Germinal center (tissue), 1 donor: Measurements from ENCODE around the gene BANP.
"Not testable (repeated sequence)": the region's sequence is repeated elsewhere in the genome, so short reads cannot be mapped to it uniquely, and the experiment has no call there.

Experiments
- DNase-seq: peaks from one replicate; pipeline ENCODE4 v3.0.0; 2012; ENCODE audit warnings: mixed read lengths, low spot score

Gene BANP

GRCh38 chr16:87966685-87967185 lies 15.5 kb downstream of the BANP start:
- no peak for DNase-seq

GRCh38 chr16:87968541-87968940 lies 17.3 kb downstream of the BANP start:
- DNase-seq, result no peak

GRCh38 chr16:87970186-87970585 lies 19.0 kb downstream of the BANP start:
- DNase-seq, result no peak

- no peak for DNase-seq
Observed at GRCh38 chr16:87971933-87972332, 20.7 kb downstream of the BANP start.

- DNase-seq, result no peak
Observed at GRCh38 chr16:87973717-87974116, 22.5 kb downstream of the BANP start.

GRCh38 chr16:87974178-87974577 lies 22.9 kb downstream of the BANP start:
- no peak for DNase-seq

GRCh38 chr16:87976665-87977064 lies 25.4 kb downstream of the BANP start:
- no peak for DNase-seq

- DNase-seq, result no peak
Observed at GRCh38 chr16:87978127-87978526, 26.9 kb downstream of the BANP start.

- DNase-seq, result no peak
Observed at GRCh38 chr16:87979352-87979751, 28.1 kb downstream of the BANP start.

GRCh38 chr16:87979911-87980630 lies 28.8 kb downstream of the BANP start:
- DNase-seq, result not testable (repeated sequence)

- not testable (repeated sequence) for DNase-seq
Observed at GRCh38 chr16:87981376-87981775, 30.1 kb downstream of the BANP start.

- DNase-seq, result no peak
Observed at GRCh38 chr16:87982581-87983041, 31.4 kb downstream of the BANP start.

- not testable (repeated sequence) for DNase-seq
Observed at GRCh38 chr16:87983072-87983736, 32.0 kb downstream of the BANP start.

GRCh38 chr16:87983737-87984097 lies 32.5 kb downstream of the BANP start:
- DNase-seq, result not testable (repeated sequence)

GRCh38 chr16:87984180-87984579 lies 32.9 kb downstream of the BANP start:
- DNase-seq, result not testable (repeated sequence)

- no peak for DNase-seq
Observed at GRCh38 chr16:87984632-87985267, 33.5 kb downstream of the BANP start.

- not testable (repeated sequence) for DNase-seq
Observed at GRCh38 chr16:87985493-87985892, 34.3 kb downstream of the BANP start.

- not testable (repeated sequence) for DNase-seq
Observed at GRCh38 chr16:87986361-87986849, 35.2 kb downstream of the BANP start.

- not testable (repeated sequence) for DNase-seq
Observed at GRCh38 chr16:87988596-87988995, 37.4 kb downstream of the BANP start.

GRCh38 chr16:87990254-87990653 lies 39.0 kb downstream of the BANP start:
- not testable (repeated sequence) for DNase-seq

GRCh38 chr16:87992142-87992541 lies 40.9 kb downstream of the BANP start:
- not testable (repeated sequence) for DNase-seq

GRCh38 chr16:87993901-87994300 lies 42.7 kb downstream of the BANP start:
- DNase-seq, result no peak

- DNase-seq, result no peak
Observed at GRCh38 chr16:87995644-87996043, 44.4 kb downstream of the BANP start.
